ENCODE measurements around the gene CDR2L. TPM values are rescaled to one million over a fixed set of nuclear protein-coding genes. Genes with fewer than 3 reads are reported as not detected.

Gene CDR2L
- total and polyA plus RNA-seq, 12 donors, result 1.2 to 17.9 (median 9.5) TPM

DNA sequence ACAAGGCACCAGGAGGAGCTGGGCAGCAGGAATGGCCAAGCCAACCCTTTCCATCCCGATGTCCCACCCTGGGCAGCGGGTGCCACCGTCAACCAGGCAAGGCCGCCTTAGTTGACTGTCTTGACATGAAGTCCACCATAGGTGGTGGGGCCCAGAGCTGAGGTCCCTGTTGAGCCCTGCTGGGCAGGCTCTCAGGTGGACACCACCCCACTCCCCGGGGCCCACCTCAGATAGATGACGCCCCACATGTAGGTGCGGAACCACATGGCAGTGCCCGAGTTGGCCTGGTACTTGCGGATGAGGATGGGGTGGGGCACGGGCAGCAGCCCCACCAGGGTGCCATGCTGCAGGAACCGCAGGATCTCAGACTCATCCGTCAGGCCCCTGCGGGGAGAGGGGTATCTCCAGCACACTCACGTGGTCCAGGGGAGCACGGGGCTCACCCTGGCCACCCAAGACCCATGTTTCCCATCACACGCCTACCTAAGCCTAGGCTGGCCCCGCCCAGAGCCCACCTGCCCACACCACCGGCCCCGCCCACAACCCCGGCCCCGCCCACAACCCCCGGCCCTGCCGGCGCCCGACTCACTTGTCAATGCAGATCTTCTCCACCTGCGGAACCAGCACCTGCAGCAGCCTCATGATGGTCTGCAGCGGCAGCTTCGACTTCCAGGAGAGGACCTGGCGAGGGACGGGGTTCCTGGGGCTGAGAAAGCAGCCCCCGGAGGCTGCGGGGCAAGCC, 35.6 kb upstream of the CDR2L start:
- H3K4me3 ChIP-seq, result no peak overlapping the region
- intact Hi-C loops (cut with DNase I), result loop anchor here in 1 of 2 donors (10.0 kb wide), 1 partner anchor 157 kb away; no protein-coding TSS in a partner anchor
- H3K27me3 ChIP-seq, result no peaks in the 10 kb centered on the region
- WGBS, 4 donors, result 66 to 85% (median 78%) methylated on average over 10 to 32 of the region's 32 CpGs; no CpG with 5 or more reads in 1 of the 4 donors
- H3K36me3 ChIP-seq (replicated peaks in 1 of 2), result no peaks in the 10 kb centered on the region
- no peaks in the 10 kb centered on the region for H3K4me1 ChIP-seq (replicated peaks in 1 of 2)
- H3K9me3 ChIP-seq (replicated peaks in 1 of 3), result no peaks in the 10 kb centered on the region
- TF ChIP-seq, protein P1, sequence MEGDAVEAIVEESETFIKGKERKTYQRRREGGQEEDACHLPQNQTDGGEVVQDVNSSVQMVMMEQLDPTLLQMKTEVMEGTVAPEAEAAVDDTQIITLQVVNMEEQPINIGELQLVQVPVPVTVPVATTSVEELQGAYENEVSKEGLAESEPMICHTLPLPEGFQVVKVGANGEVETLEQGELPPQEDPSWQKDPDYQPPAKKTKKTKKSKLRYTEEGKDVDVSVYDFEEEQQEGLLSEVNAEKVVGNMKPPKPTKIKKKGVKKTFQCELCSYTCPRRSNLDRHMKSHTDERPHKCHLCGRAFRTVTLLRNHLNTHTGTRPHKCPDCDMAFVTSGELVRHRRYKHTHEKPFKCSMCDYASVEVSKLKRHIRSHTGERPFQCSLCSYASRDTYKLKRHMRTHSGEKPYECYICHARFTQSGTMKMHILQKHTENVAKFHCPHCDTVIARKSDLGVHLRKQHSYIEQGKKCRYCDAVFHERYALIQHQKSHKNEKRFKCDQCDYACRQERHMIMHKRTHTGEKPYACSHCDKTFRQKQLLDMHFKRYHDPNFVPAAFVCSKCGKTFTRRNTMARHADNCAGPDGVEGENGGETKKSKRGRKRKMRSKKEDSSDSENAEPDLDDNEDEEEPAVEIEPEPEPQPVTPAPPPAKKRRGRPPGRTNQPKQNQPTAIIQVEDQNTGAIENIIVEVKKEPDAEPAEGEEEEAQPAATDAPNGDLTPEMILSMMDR (IDR thresholded peaks at IDR 0.05), result no peak
- no peak for TF ChIP-seq POLR2A (IDR thresholded peaks at IDR 0.05)
- DNase-seq, result no peak
- no peak overlapping the region for H3K27ac ChIP-seq

DNA sequence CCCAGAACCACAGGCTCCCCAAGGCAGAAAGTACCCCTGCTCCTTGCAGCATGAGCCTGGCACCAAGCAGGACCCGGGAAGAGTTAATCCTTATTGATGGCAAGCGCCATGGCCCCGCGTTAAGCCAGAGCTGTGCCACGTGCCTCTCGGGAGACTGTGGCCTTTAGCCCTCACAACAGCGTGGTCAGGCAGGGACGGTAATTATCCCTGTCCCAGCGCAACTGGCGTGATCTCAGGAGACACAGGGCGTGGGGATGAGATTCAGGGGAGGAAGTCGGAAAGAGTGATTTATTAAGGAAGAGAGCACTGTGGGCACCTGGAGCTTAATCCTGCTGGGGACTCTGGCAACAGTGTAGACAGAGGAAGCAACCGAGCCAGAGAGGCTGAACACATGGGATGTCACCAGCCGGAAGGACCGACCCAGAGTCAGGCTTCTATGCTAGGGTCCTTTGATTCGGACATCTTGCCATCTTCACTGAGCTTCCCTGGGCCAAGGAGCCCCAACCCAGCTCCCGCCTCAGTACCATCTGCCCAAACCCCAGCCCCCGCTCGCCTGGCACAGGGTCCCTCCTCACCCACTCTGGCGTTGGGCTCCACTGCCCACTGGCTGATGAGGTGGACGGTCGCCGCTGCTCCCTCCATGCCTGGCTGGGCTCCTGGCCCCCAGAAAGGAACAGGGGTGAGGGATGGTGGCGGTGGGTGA, 34.9 kb upstream of the CDR2L start:
- Histone ChIP-seq H3K27ac (no peak overlapping the region), H3K27me3 (no peaks in the 10 kb centered on the region), H3K4me1 (replicated peaks in 1 of 2) (no peaks in the 10 kb centered on the region), H3K36me3 (replicated peaks in 1 of 2) (no peaks in the 10 kb centered on the region), H3K9me3 (replicated peaks in 1 of 3) (no peaks in the 10 kb centered on the region), H3K4me3 (no peak overlapping the region)
- no peak for DNase-seq
- intact Hi-C loops (cut with DNase I), result loop anchor here in 1 of 2 donors (10.0 kb wide), 1 partner anchor 158 kb away; no protein-coding TSS in a partner anchor
- TF ChIP-seq POLR2A (IDR thresholded peaks at IDR 0.05), result no peak
- TF ChIP-seq, protein P1 (IDR thresholded peaks at IDR 0.05), result no peak
- 82 to 87% (median 86%) methylated on average over 20 to 24 of the region's 24 CpGs for WGBS, 4 donors

DNA sequence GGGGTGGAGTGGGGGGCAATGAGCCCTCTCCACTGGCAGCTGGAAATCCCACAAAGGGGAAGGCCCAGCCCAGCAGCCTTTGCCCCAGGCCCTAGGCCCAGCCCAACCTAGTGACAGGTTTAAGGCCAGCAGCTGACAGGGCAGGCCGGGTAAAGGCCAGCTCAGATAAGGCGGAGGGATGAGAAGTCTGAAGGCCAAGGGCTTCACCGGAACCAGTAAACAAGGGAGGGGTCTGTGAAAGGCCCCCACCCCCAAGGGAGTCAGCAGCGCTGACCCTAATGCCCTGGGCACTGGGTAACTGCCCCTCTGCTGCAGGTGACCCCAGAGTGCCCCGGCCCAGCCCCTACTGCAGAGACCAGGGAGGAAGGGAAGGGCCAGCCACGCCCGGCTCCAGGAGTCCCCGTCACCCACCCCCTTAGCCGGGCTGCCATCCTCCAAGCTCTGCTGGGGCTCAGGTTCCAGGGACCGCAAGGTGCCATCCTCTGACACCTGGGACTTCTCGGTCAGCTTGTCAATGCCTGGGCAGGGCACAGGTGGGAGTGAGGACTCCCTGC, 34.2 kb upstream of the CDR2L start:
- TF ChIP-seq, protein P1 (IDR thresholded peaks at IDR 0.05), result no peak
- no peak for TF ChIP-seq POLR2A (IDR thresholded peaks at IDR 0.05)
- 66 to 100% (median 72%) methylated on average over 1 to 11 of the region's 11 CpGs for WGBS, 4 donors
- no peaks in the 10 kb centered on the region for H3K27me3 ChIP-seq
- no peaks in the 10 kb centered on the region for H3K36me3 ChIP-seq (replicated peaks in 1 of 2)
- DNase-seq, result peak in 4 of 7 donors; percentile 42 to 51 (median 46)
- H3K27ac ChIP-seq, result no peak overlapping the region
- H3K4me3 ChIP-seq, result no peak overlapping the region
- intact Hi-C loops (cut with DNase I), result loop anchor here in 1 of 2 donors (10.0 kb wide), 1 partner anchor 158 kb away; no protein-coding TSS in a partner anchor
- no peaks in the 10 kb centered on the region for H3K4me1 ChIP-seq (replicated peaks in 1 of 2)
- H3K9me3 ChIP-seq (replicated peaks in 1 of 3), result no peaks in the 10 kb centered on the region

DNA sequence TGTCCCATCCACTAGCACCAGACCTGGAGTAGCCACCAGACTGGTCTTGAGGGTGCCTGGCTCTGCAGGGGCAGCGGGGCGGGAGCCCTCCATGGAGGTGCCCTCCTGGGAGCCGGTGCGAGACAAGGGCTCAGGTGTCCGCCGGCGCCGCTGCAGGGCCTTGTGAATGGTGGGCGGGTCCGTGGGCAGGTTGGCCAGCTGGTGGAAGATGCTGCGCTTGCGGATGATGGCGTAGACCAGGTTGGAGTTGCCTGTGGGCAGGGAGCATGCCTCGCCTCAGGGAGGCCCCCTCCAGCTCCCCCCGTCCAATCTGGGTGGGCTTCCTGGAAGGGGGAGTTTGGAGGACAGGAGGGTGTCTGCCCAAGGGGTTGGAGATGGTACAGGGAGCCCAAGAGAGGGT, 33.3 kb upstream of the CDR2L start:
- 92 to 95% (median 94%) methylated on average over 14 to 15 of the region's 15 CpGs for WGBS, 4 donors
- TF ChIP-seq, protein P1 (IDR thresholded peaks at IDR 0.05), result no peak
- no peak for TF ChIP-seq POLR2A (IDR thresholded peaks at IDR 0.05)
- intact Hi-C loops (cut with DNase I), result loop anchor here in 1 of 2 donors (10.0 kb wide), 1 partner anchor 159 kb away; no protein-coding TSS in a partner anchor

More for the DNA sequence above, 33.3 kb upstream of the CDR2L start:
- no peaks in the 10 kb centered on the region for H3K36me3 ChIP-seq (replicated peaks in 1 of 2)
- H3K4me1 ChIP-seq (replicated peaks in 1 of 2), result no peaks in the 10 kb centered on the region
- no peak overlapping the region for H3K27ac ChIP-seq
- H3K4me3 ChIP-seq, result no peak overlapping the region
- H3K9me3 ChIP-seq (replicated peaks in 1 of 3), result no peaks in the 10 kb centered on the region
- DNase-seq, result no peak
- H3K27me3 ChIP-seq, result no peaks in the 10 kb centered on the region

Measured in adrenal gland (tissue), 12 donors.